Memory B cell (primary cell): Measurements from ENCODE around the gene WNT9B.

Source experiments
- ATAC-seq: fragments of 150-1000 bp; cut with Tn5 transposase; 2 replicates; pipeline ENCODE4 v1.10.0; 2021; ENCODE audit warnings: low read depth, mild to moderate bottlenecking, moderate library complexity
- DNase-seq, 2 donors: peaks; one replicate each; pipeline ENCODE4 v3.0.0; 2022; ENCODE audit warnings: low spot score in 2 of 2
- H3K27ac Mint-ChIP-seq: one replicate; pipeline ENCODE4 v1.8.0; 2022; ENCODE audit warnings: mild to moderate bottlenecking, moderate library complexity, mixed read lengths
- H3K27me3 Mint-ChIP-seq: one replicate; pipeline ENCODE4 v1.8.0; 2022; ENCODE audit warnings: mixed read lengths
- H3K36me3 Mint-ChIP-seq: one replicate; pipeline ENCODE4 v1.8.0; 2022; ENCODE audit warnings: mild to moderate bottlenecking, mixed read lengths
- H3K4me1 Mint-ChIP-seq: one replicate; pipeline ENCODE4 v1.8.0; 2022; ENCODE audit warnings: mixed read lengths
- H3K4me3 Mint-ChIP-seq: one replicate; pipeline ENCODE4 v1.8.0; 2022; ENCODE audit warnings: mild to moderate bottlenecking, moderate library complexity, mixed read lengths
- H3K9me3 Mint-ChIP-seq: one replicate; pipeline ENCODE4 v1.8.0; 2022; ENCODE audit warnings: mixed read lengths

Gene WNT9B

GRCh38 chr17:46888727-46889126 is 37.3 kb downstream of the WNT9B start:
- no peak overlapping the region for H3K4me3 Mint-ChIP-seq
- no peaks in the 10 kb centered on the region for H3K36me3 Mint-ChIP-seq
- H3K27me3 Mint-ChIP-seq = peaks cover 20% of the 10 kb centered on the region

GRCh38 chr17:46889519-46889918 is 38.1 kb downstream of the WNT9B start:
- no peak overlapping the region for H3K4me3 Mint-ChIP-seq
- DNase-seq (no peak), ATAC-seq (no peak)
- H3K4me1 Mint-ChIP-seq = no peaks in the 10 kb centered on the region
- H3K27ac Mint-ChIP-seq = no peak overlapping the region
- peaks cover 20% of the 10 kb centered on the region for H3K27me3 Mint-ChIP-seq
- no peaks in the 10 kb centered on the region for H3K36me3 Mint-ChIP-seq
- no peaks in the 10 kb centered on the region for H3K9me3 Mint-ChIP-seq

More at GRCh38 chr17:46888727-46889126, 37.3 kb downstream of the WNT9B start:
- ATAC-seq = no peak
- Mint-ChIP-seq H3K27ac (no peak overlapping the region), H3K9me3 (no peaks in the 10 kb centered on the region), H3K4me1 (no peaks in the 10 kb centered on the region)
- DNase-seq = no peak

DNA sequence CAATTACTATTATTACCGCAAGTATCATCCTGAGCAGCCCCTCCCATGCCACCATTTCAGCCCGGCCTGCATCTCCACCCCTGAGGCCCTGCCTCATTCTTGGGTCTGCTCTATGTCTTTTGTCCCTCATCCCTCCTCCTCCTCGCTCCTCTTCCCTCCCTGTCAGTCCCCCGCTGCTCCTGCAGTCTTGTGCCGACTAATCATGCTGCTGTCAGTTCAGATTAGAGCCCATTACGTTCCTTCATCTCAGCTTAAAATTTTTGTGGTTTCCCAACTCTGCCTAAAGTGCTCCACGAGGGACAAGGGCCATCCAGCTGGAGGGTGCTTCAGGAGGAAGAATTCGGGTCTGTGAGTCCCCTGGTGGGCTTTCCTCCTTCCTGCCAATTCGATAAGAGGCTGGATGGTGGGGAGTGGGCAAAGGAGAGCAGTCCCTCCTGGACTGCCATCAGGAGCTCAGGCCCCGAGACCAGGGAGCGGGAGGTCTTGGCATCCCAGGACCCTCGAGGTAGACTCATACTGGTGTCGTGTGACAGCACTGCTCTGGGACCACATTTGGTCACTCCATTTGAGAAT is 38.7 kb downstream of the WNT9B start:
- Mint-ChIP-seq H3K36me3 (no peaks in the 10 kb centered on the region), H3K27me3 (peaks cover 20% of the 10 kb centered on the region), H3K9me3 (no peaks in the 10 kb centered on the region), H3K4me3 (no peak overlapping the region), H3K4me1 (no peaks in the 10 kb centered on the region), H3K27ac (no peak overlapping the region)
- DNase-seq (no peak), ATAC-seq (no peak)

DNA sequence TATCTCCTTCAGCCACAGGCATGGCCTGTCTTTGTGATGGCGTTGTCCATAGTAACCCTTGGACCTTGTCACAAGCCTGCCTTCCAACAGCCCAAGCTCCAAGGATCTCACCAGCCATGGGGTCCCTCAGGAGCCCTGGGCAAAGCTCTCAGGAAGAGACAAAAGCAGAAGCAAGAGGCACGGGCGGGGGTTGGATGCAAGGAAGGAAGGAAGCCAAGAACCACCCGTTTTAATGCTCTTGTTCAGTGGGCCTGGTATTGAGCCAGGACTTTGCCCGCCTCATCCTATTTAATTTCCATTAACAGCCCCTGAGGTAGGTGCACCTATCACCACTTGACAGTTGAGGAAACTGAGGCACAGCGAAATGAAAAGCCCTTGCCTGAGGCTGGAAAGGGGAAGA is 39.3 kb downstream of the WNT9B start:
- ATAC-seq (no peak), DNase-seq (no peak)
- H3K4me1 Mint-ChIP-seq = no peaks in the 10 kb centered on the region
- no peak overlapping the region for H3K27ac Mint-ChIP-seq
- no peaks in the 10 kb centered on the region for H3K9me3 Mint-ChIP-seq
- H3K36me3 Mint-ChIP-seq = no peaks in the 10 kb centered on the region
- no peak overlapping the region for H3K4me3 Mint-ChIP-seq
- peaks cover 20% of the 10 kb centered on the region for H3K27me3 Mint-ChIP-seq

GRCh38 chr17:46892192-46892703 is 40.9 kb downstream of the WNT9B start:
- DNase-seq = no peak
- Mint-ChIP-seq H3K27ac (no peak overlapping the region), H3K4me3 (no peak overlapping the region), H3K36me3 (no peaks in the 10 kb centered on the region), H3K9me3 (no peaks in the 10 kb centered on the region), H3K4me1 (no peaks in the 10 kb centered on the region), H3K27me3 (peaks cover 16% of the 10 kb centered on the region)
- no peak for ATAC-seq

GRCh38 chr17:46894024-46894423 is 42.6 kb downstream of the WNT9B start:
- ATAC-seq (no peak), DNase-seq (no peak)
- Mint-ChIP-seq H3K36me3 (peaks cover 3% of the 10 kb centered on the region), H3K4me3 (no peak overlapping the region), H3K9me3 (no peaks in the 10 kb centered on the region), H3K4me1 (no peaks in the 10 kb centered on the region), H3K27me3 (peaks cover 19% of the 10 kb centered on the region), H3K27ac (no peak overlapping the region)

DNA sequence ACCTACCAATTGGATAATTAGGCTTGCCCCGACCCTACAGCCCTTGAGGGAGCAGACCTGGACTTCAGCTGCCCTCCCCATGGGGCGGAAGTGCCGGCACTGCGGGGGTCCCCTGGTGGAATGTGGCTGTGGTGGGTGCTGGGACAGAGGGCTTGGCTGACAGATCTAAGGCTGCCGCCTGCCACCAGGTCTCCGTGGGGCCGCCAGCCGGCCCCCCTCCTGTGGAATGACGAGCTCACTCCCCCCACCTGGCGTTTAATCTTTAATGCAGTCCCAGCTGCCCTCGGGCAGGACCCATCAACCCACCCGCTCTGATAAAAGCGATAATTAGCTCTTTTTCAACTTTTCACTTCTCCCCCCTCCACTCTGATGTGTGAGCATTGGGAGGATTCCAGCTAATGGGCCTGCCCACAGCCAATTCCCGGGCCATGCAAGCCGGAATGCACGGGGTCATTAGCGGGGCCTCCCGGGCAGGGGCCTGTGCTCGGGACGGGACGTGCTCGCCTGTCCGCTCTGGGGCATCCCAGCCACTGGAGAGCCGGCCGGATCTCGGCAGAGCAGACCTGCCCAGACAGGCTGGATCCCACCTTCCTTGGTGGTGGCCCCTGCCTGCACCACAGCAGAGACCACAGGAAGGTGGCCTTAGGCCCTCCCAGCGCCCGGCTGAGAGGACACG is 43.2 kb downstream of the WNT9B start:
- no peak overlapping the region for H3K27ac Mint-ChIP-seq
- H3K9me3 Mint-ChIP-seq = no peaks in the 10 kb centered on the region
- no peak overlapping the region for H3K4me3 Mint-ChIP-seq
- DNase-seq (no peak), ATAC-seq (no peak)
- peaks cover 19% of the 10 kb centered on the region for H3K27me3 Mint-ChIP-seq
- H3K36me3 Mint-ChIP-seq = peaks cover 3% of the 10 kb centered on the region
- no peaks in the 10 kb centered on the region for H3K4me1 Mint-ChIP-seq

- ATAC-seq (peak; percentile 35), DNase-seq (no peak)
- Mint-ChIP-seq H3K27me3 (peaks cover 15% of the 10 kb centered on the region), H3K4me3 (no peak overlapping the region), H3K27ac (no peak overlapping the region), H3K36me3 (peaks cover 3% of the 10 kb centered on the region), H3K4me1 (no peaks in the 10 kb centered on the region), H3K9me3 (no peaks in the 10 kb centered on the region)
Observed at GRCh38 chr17:46895171-46895570, 43.8 kb downstream of the WNT9B start.

- Mint-ChIP-seq H3K27me3 (peaks cover 11% of the 10 kb centered on the region), H3K36me3 (peaks cover 3% of the 10 kb centered on the region), H3K27ac (no peak overlapping the region), H3K4me3 (no peak overlapping the region), H3K4me1 (no peaks in the 10 kb centered on the region), H3K9me3 (no peaks in the 10 kb centered on the region)
- DNase-seq (no peak), ATAC-seq (no peak)
Observed at GRCh38 chr17:46896991-46897390, 45.6 kb downstream of the WNT9B start.

GRCh38 chr17:46898364-46898763 is 47.0 kb downstream of the WNT9B start:
- Mint-ChIP-seq H3K27ac (no peak overlapping the region), H3K27me3 (peaks cover 10% of the 10 kb centered on the region), H3K36me3 (peaks cover 3% of the 10 kb centered on the region), H3K4me1 (no peaks in the 10 kb centered on the region), H3K4me3 (no peak overlapping the region), H3K9me3 (no peaks in the 10 kb centered on the region)
- ATAC-seq = no peak
- no peak for DNase-seq

DNA sequence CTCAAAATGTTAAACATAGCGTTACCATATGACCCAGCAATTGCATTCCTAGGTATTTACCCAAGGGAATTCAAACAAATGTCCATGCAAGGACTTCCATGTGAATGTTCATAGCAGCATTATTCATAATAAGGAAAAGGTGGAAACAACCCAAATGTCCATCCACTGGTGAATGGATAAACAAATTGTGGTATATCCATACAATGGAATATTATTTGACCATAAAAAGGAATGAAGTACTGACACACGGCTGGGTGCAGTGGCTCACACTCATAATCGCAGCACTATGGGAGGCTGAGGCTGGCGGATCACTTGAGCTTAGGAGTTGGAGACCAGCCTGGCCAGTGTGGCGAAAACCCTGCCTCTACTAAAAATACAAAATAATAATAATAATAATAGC is 47.5 kb downstream of the WNT9B start:
- Mint-ChIP-seq H3K4me1 (no peaks in the 10 kb centered on the region), H3K4me3 (no peak overlapping the region), H3K36me3 (peaks cover 3% of the 10 kb centered on the region), H3K27me3 (peaks cover 15% of the 10 kb centered on the region), H3K9me3 (no peaks in the 10 kb centered on the region), H3K27ac (no peak overlapping the region)
- no peak for ATAC-seq
- no peak for DNase-seq

DNA sequence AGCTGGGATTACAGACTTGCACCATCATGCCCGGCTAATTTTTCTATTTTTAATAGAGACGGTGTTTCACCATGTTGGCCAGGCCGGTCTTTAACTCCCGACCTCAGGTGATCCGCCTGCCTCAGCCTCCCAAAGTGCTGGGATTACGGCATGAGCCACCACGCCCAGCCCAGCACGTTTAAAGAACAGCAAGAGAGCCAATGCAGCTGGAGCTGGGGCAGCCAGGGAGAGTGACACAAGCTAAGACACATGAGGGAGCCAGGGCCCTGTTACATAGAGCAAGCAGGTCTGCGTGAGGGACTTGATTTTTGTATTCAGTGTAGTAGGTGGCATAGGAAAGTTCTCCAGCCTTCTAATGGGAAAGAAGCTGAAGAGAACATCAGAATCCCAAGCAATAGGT is 49.9 kb downstream of the WNT9B start:
- no peak overlapping the region for H3K4me3 Mint-ChIP-seq
- H3K4me1 Mint-ChIP-seq = peaks cover 5% of the 10 kb centered on the region
- peaks cover 3% of the 10 kb centered on the region for H3K36me3 Mint-ChIP-seq
- peaks cover 22% of the 10 kb centered on the region for H3K27me3 Mint-ChIP-seq
- no peak for DNase-seq
- H3K27ac Mint-ChIP-seq = no peak overlapping the region
- no peaks in the 10 kb centered on the region for H3K9me3 Mint-ChIP-seq
- ATAC-seq = no peak

- Mint-ChIP-seq H3K9me3 (no peaks in the 10 kb centered on the region), H3K27me3 (peaks cover 20% of the 10 kb centered on the region), H3K27ac (no peak overlapping the region), H3K4me1 (peaks cover 5% of the 10 kb centered on the region), H3K36me3 (no peaks in the 10 kb centered on the region), H3K4me3 (no peak overlapping the region)
- DNase-seq (no peak), ATAC-seq (no peak)
Observed at GRCh38 chr17:46903762-46904672, 52.6 kb downstream of the WNT9B start.

DNA sequence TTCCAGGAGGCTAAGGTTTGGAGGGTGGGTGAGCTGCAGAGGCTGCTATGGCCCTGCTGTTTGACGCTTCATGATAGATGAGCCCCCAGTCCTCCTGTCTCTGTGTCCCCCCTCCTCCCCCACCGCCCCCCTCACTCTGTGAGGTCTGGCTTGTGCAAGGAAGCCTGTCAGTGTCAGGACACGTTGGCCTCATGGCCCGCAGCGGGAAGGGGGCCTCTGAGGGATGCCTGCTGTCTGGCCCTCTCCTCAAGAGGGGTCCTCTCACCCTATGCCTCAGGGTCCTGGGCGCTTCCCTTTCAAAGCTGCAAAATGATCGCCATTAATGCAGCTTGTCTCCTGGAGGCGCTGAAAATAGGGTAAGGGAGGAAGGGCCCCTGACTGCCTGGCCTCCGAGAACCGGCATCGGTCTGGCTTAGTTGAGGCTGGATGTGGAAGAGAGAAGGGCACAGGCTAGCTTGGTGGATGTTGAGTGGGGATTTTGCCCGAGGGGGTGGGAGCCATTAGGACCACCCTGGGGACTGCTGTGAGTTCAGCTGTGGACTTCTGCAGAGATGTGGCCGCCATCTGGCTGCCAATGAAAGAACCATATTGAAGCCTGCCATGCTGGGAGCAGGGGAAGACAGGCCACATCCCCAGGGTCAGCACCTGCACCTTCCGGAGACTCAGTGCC is 56.8 kb downstream of the WNT9B start:
- Mint-ChIP-seq H3K27ac (no peak overlapping the region), H3K27me3 (peaks cover 23% of the 10 kb centered on the region), H3K9me3 (no peaks in the 10 kb centered on the region), H3K4me3 (no peak overlapping the region), H3K36me3 (no peaks in the 10 kb centered on the region), H3K4me1 (peaks cover 5% of the 10 kb centered on the region)
- DNase-seq (no peak), ATAC-seq (no peak)
